Endothelial cell of umbilical vein (primary cell): ENCODE data around the gene MPIG6B.

Experiments
- EZH2 ChIP-seq: IDR thresholded peaks from 2 replicates; pipeline ENCODE4 v1.6.1; 2012; ENCODE audit warnings: borderline replicate concordance, low read depth, mild to moderate bottlenecking, moderate library complexity, low read length, inconsistent platforms; ENCODE audit not compliant: severe bottlenecking
- MAX ChIP-seq: IDR thresholded peaks from 2 replicates; pipeline ENCODE4 v1.6.1; 2011; ENCODE audit not compliant: insufficient read depth, insufficient read length
- POLR2AphosphoS5 ChIP-seq: IDR thresholded peaks from 2 replicates; pipeline ENCODE4 v1.6.1; 2012; ENCODE audit warnings: low read depth, mild to moderate bottlenecking, control low read depth, low read length, moderate library complexity; ENCODE audit not compliant: insufficient read depth
- TF ChIP-seq, protein P1 (sequence below), 2 donors: IDR thresholded peaks; 1 replicate in 1 of 2; 2 replicates in 1 of 2; pipeline ENCODE4 v1.5.1; 2011; ENCODE audit warnings: low read length in 2 of 2, mild to moderate bottlenecking in 2 of 2, moderate library complexity in 2 of 2, control low read depth in 1 of 2, inconsistent platforms in 1 of 2, low read depth in 1 of 2; ENCODE audit not compliant: insufficient read depth in 1 of 2; ENCODE audit errors: extremely low read depth in 1 of 2

DNA sequence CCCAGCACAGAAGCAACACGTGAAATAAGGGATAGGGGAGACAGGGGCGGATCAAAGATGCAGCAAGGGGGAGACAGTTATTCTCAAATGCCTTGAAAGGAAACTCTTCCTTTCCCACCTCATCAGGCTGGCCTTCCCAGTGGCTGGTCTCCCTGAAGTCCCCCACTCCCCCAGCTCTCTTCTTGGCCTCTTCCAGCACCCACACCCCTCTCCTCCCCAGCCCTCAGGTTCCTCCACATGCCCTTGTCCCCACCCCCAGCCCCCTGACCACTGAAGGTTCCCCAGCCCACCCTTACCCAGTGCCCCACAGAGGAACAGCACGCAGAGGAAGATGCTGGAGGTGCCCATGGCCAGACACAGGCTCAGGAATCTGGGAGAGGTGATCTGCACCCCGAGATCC, 9.7 kb upstream of the MPIG6B start:
- TF ChIP-seq, protein P1, sequence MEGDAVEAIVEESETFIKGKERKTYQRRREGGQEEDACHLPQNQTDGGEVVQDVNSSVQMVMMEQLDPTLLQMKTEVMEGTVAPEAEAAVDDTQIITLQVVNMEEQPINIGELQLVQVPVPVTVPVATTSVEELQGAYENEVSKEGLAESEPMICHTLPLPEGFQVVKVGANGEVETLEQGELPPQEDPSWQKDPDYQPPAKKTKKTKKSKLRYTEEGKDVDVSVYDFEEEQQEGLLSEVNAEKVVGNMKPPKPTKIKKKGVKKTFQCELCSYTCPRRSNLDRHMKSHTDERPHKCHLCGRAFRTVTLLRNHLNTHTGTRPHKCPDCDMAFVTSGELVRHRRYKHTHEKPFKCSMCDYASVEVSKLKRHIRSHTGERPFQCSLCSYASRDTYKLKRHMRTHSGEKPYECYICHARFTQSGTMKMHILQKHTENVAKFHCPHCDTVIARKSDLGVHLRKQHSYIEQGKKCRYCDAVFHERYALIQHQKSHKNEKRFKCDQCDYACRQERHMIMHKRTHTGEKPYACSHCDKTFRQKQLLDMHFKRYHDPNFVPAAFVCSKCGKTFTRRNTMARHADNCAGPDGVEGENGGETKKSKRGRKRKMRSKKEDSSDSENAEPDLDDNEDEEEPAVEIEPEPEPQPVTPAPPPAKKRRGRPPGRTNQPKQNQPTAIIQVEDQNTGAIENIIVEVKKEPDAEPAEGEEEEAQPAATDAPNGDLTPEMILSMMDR (IDR thresholded peaks at IDR 0.05; ENCODE audit: extremely low read depth in 1 of 2, insufficient read depth in 1 of 2, low read depth in 1 of 2, low read length in 2 of 2): no peak
- TF ChIP-seq EZH2 (no peak), POLR2AphosphoS5 (no peak), MAX (no peak)
